K562 (cell line): ENCODE measurements around the gene ERGIC1. TPM values are rescaled to one million over a fixed set of nuclear protein-coding genes. Genes with fewer than 3 reads are reported as not detected.

Experiments
- BACH1 ChIP-seq: fragments of 200-800 bp; sonication (Bioruptor generic); IDR thresholded peaks from 2 replicates; pipeline ENCODE4 v1.6.1; 2016; ENCODE audit warnings: missing genetic modification characterization, missing compliant biosample characterization
- CBX3 ChIP-seq, 2 experiments: IDR thresholded peaks; 1 replicate in 1 of 2; 2 replicates in 1 of 2; pipeline ENCODE4 v1.6.1; 2012; ENCODE audit warnings: inconsistent platforms in 2 of 2, low read length in 2 of 2, borderline replicate concordance in 1 of 2, control low read depth in 1 of 2
- CC2D1A ChIP-seq: fragments of 450-650 bp; IDR thresholded peaks from 2 replicates; pipeline ENCODE4 v1.6.1; 2017; ENCODE audit warnings: mild to moderate bottlenecking
- ELK1 ChIP-seq: sonication (generic); formaldehyde crosslinking; IDR thresholded peaks from 2 replicates; pipeline ENCODE4 v1.8.1; 2022; ENCODE audit warnings: missing genetic modification reagents
- GMEB1 ChIP-seq: fragments of 250-450 bp; sonication (Bioruptor Pico); IDR thresholded peaks from 2 replicates; pipeline ENCODE4 v1.4.0; 2020; ENCODE audit warnings: mild to moderate bottlenecking
- MBD1 ChIP-seq: fragments of 250-450 bp; sonication (Bioruptor Pico); IDR thresholded peaks from 2 replicates; pipeline ENCODE4 v1.8.0; 2022; ENCODE audit warnings: inconsistent platforms
- MLLT1 ChIP-seq, 2 experiments: fragments of 450-650 bp; IDR thresholded peaks; 2 replicates each; pipeline ENCODE4 v1.6.1; 2016
- MYNN ChIP-seq, 2 experiments: sonication (generic); formaldehyde crosslinking in 1 of 2; IDR thresholded peaks; 2 replicates each; pipeline versions ENCODE4 v1.5.0 to v1.6.1; 2016 to 2020; ENCODE audit warnings: antibody characterized with exemption in 1 of 2, missing genetic modification reagents in 1 of 2
- PCBP2 ChIP-seq: fragments of 200-400 bp; formaldehyde crosslinking; IDR thresholded peaks from 2 replicates; pipeline ENCODE4 v1.6.1; 2018; ENCODE audit warnings: low read length, low read depth, mild to moderate bottlenecking, moderate library complexity; ENCODE audit not compliant: poor library complexity, severe bottlenecking
- SMC3 ChIP-seq: conservative IDR thresholded peaks from 2 replicates; pipeline ENCODE4 v1.6.1; 2011; ENCODE audit warnings: low read depth, low read length, improper control_type of control experiment; ENCODE audit not compliant: insufficient read depth
- TCFL5 ChIP-seq: fragments of 250-450 bp; sonication (Bioruptor Pico); conservative IDR thresholded peaks from 2 replicates; pipeline ENCODE4 v1.6.1; 2021; ENCODE audit warnings: mild to moderate bottlenecking, moderate library complexity, matching md5 sums
- TEAD2 ChIP-seq: fragments of 450-650 bp; IDR thresholded peaks from 2 replicates; pipeline ENCODE4 v1.6.1; 2016; ENCODE audit warnings: missing genetic modification characterization, control low read depth, missing compliant biosample characterization
- TOE1 ChIP-seq, 2 experiments: fragments of 450-650 bp in 1 of 2; sonication (generic) in 1 of 2; formaldehyde crosslinking in 1 of 2; IDR thresholded peaks; 2 replicates each; pipeline versions ENCODE4 v1.7.1 to v1.8.0; 2016 to 2022; ENCODE audit warnings: borderline replicate concordance in 2 of 2, mild to moderate bottlenecking in 2 of 2, antibody characterized with exemption in 1 of 2, inconsistent platforms in 1 of 2, low read depth in 1 of 2, missing genetic modification reagents in 1 of 2, moderate library complexity in 1 of 2
- U2AF2 ChIP-seq: fragments of 200-400 bp; formaldehyde crosslinking; optimal IDR thresholded peaks from 2 replicates; pipeline ENCODE3; 2017; ENCODE audit warnings: low read depth, mild to moderate bottlenecking, low read length
- XRCC5 ChIP-seq: fragments of 200-400 bp; formaldehyde crosslinking; IDR thresholded peaks from 2 replicates; pipeline ENCODE4 v1.6.1; 2017; ENCODE audit warnings: low read depth, mild to moderate bottlenecking, low read length
- ZBTB2 ChIP-seq: fragments of 450-650 bp; IDR thresholded peaks from 2 replicates; pipeline ENCODE4 v1.6.1; 2016; ENCODE audit warnings: antibody characterized with exemption
- ZNF146 ChIP-seq: IDR thresholded peaks from one replicate; pipeline ENCODE4 v1.6.1; 2018; ENCODE audit warnings: missing compliant biosample characterization; ENCODE audit not compliant: unreplicated experiment
- ZNF551 ChIP-seq: fragments of 250-450 bp; sonication (Bioruptor Pico); IDR thresholded peaks from 2 replicates; pipeline ENCODE4 v1.5.0; 2021; ENCODE audit warnings: mild to moderate bottlenecking, moderate library complexity
- ZNF717 ChIP-seq: fragments of 250-450 bp; sonication (Bioruptor Pico); IDR thresholded peaks from 2 replicates; pipeline ENCODE4 v1.5.0; 2021
- ZNF77 ChIP-seq: fragments of 250-450 bp; sonication (Bioruptor Pico); IDR thresholded peaks from 2 replicates; pipeline ENCODE4 v1.5.0; 2020
- polyA plus RNA-seq, 8 experiments: library from polyadenylated mRNA; depleted of rRNA in 4 of 8; stranded (reverse) in 5 of 8; unstranded in 3 of 8; fragments of >200 nt; fragmentation: Nextera tagmentation in 2 of 8; fragmentation: Illumina TruSeq in 1 of 8; extraction: Ambion mirVana in 2 of 8; extraction: Trizol in 1 of 8; gene quantifications; 2 replicates each; pipeline versions ENCODE4 v1.2.1 to v1.2.3, GENCODE V29; 2011 to 2014; ENCODE audit warnings: inconsistent platforms in 1 of 8, missing spikeins in 1 of 8
- total RNA-seq, 7 experiments: library from RNA; depleted of rRNA in 6 of 7; stranded (reverse); fragments of >200 nt in 6 of 7; fragmentation: Illumina TruSeq in 2 of 7; extraction: Trizol in 2 of 7; gene quantifications; 2 replicates each; pipeline versions ENCODE4 v1.2.1 to v1.2.3, GENCODE V29; 2011 to 2021; ENCODE audit warnings: low replicate concordance in 1 of 7

Gene ERGIC1
- total and polyA plus RNA-seq, 9 of the 15 experiments (the other 6 are each of a cell fraction or from before 2014, with no cell fraction given), result 5.5 to 68.4 (median 36.4) TPM

GRCh38 chr5:172932313-172933017, 98.4 kb downstream of the ERGIC1 start (continued):
- no peak for TF ChIP-seq ZNF77 (CRISPR knock-in tag)
- no peak for TF ChIP-seq ZBTB2
- TF ChIP-seq MBD1 (CRISPR knock-in tag), result peak; percentile 83; the same call in 1 of the 2 replicates
- TF ChIP-seq XRCC5, result peak; percentile 78; the same call in 1 of the 2 replicates
- no peak for TF ChIP-seq MLLT1 (IDR thresholded peaks at IDR 0.05)
- TF ChIP-seq ZNF551 (CRISPR knock-in tag), result no peak
- TF ChIP-seq ELK1 (CRISPR knock-in tag), result no peak
- no peak for TF ChIP-seq PCBP2
- no peak for TF ChIP-seq TOE1 (IDR thresholded peaks at IDR 0.05; ENCODE audit: borderline replicate concordance)
- TF ChIP-seq TOE1 (CRISPR knock-in tag; IDR thresholded peaks at IDR 0.05; ENCODE audit: borderline replicate concordance, low read depth), result 0 out of 2 replicates have a peak, but pooled peaks have one; percentile 12
- no peak for TF ChIP-seq TCFL5 (CRISPR knock-in tag)
- no peak for TF ChIP-seq U2AF2
- no peak for TF ChIP-seq ZNF717
- no peak for TF ChIP-seq CBX3 (IDR thresholded peaks at IDR 0.05; ENCODE audit: borderline replicate concordance in 1 of 2, low read length in 2 of 2)
- TF ChIP-seq BACH1 (tag), result no peak
- TF ChIP-seq CC2D1A, result peak; percentile 60; the same call in 1 of the 2 replicates
- no peak; the same call in 1 of the 2 replicates for TF ChIP-seq MYNN (IDR thresholded peaks at IDR 0.05)
- no peak for TF ChIP-seq MYNN (CRISPR knock-in tag; IDR thresholded peaks at IDR 0.05)
- no peak for TF ChIP-seq GMEB1
- TF ChIP-seq ZNF146, result no peak
- TF ChIP-seq TEAD2 (tag), result no peak
- TF ChIP-seq SMC3, result peak; percentile 98
